Cardiac muscle cell (in vitro differentiated cells and primary cell): ENCODE measurements around the gene XRCC1. TPM values are rescaled to one million over a fixed set of nuclear protein-coding genes. Genes with fewer than 3 reads are reported as not detected.

Experiments used
- DNase-seq, 2 donors: peaks; one replicate each; pipeline versions ENCODE4 v3.0.0 to v3.0.0-alpha.2; 2010 to 2017; ENCODE audit warnings: low read depth in 1 of 2, low spot score in 1 of 2
- H3K27ac ChIP-seq: fragments of 200-600 bp; sonication (generic); 2 replicates; pipeline ENCODE4 v1.5.1; 2016
- H3K27me3 ChIP-seq: fragments of 200-600 bp; sonication (generic); 2 replicates; pipeline ENCODE4 v1.6.0; 2016; ENCODE audit warnings: control low read depth
- H3K36me3 ChIP-seq: fragments of 200-600 bp; sonication (generic); 2 replicates; pipeline ENCODE4 v1.5.1; 2016; ENCODE audit warnings: control low read depth
- H3K4me1 ChIP-seq: fragments of 200-600 bp; sonication (generic); 2 replicates; pipeline ENCODE4 v1.8.1; 2017; ENCODE audit warnings: low read depth, mild to moderate bottlenecking, mixed run types
- H3K4me3 ChIP-seq: fragments of 200-600 bp; sonication (generic); 2 replicates; pipeline ENCODE4 v1.5.1; 2016; ENCODE audit warnings: mild to moderate bottlenecking
- H3K9me3 ChIP-seq: fragments of 200-600 bp; sonication (generic); 2 replicates; pipeline ENCODE4 v1.5.1; 2017; ENCODE audit warnings: low read depth, mild to moderate bottlenecking, control low read depth
- polyA plus RNA-seq: library from polyadenylated mRNA; unstranded; fragments of >200 nt; fragmentation: Nextera tagmentation; extraction: Ambion mirVana; gene quantifications from 2 replicates; pipeline ENCODE4 v1.2.1, GENCODE V29; 2016
- total RNA-seq: library from RNA; depleted of rRNA; stranded (reverse); fragments of >200 nt; gene quantifications from 2 replicates; pipeline ENCODE4 v1.2.3, GENCODE V29; 2016
- TF ChIP-seq, protein P1 (sequence below): IDR thresholded peaks from 2 replicates; pipeline ENCODE4 v1.5.1; 2012; ENCODE audit warnings: low read depth, mild to moderate bottlenecking, low read length

Gene XRCC1
- total RNA-seq: 82.5 and 85.3 TPM in 2 replicates
- 52.0 and 52.7 TPM in 2 replicates for polyA plus RNA-seq

DNA sequence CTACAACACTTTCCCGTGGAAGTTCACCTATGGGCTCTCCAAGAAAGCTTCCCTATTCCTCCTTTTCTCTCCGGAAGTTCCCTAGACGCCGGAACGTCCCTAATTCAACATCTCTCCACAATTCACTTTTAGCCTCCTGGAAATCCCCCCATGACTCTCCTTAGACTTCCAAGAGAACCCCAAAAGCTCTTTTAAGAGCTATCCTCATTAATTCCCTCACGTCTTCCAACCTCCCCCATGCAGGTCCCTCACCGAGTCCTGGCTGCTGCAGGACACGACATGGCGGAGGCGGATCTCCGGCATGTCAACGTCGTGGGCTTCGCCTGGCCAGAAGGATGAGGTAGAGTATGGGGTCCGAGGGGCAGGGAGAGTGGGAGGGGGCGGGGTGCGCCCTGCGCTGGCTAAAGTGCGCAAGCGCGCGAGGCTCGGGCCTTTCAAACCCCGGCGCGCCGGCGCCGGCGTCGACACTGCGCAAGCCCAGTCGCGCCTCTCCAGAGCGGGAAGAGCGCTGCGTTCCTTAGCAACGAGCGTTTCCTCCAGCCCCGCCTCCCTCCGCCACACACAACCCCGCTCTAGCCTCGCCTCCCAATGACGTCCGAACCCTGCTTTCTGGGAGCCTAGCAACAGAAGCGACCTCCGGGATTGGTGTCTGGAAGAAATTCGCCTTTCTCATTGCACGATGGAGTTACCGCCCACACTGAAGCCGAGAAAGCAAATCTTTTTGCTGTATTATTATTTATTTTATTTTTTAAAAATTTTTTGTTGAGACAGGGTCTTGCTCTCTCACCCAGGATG lies at the start of gene XRCC1, which contains the start of gene PINLYP:
Gene XRCC1 (minus strand): TSS at position 372 of the 795 bp plus-strand sequence. CDS start 69 bp downstream, at position 303.
Gene PINLYP (plus strand): TSS at position 646 of the 795 bp plus-strand sequence. CDS start 1,391 bp downstream, outside the sequence.
- Histone ChIP-seq H3K27me3 (no peaks in the 10 kb centered on the region), H3K27ac (peak within 1 kb of the TSS; percentile 79), H3K9me3 (no peaks in the 10 kb centered on the region), H3K4me3 (peak within 1 kb of the TSS; percentile 63), H3K36me3 (peaks cover 4% of the 10 kb centered on the region), H3K4me1 (no peaks in the 10 kb centered on the region)
- TF ChIP-seq, protein P1, sequence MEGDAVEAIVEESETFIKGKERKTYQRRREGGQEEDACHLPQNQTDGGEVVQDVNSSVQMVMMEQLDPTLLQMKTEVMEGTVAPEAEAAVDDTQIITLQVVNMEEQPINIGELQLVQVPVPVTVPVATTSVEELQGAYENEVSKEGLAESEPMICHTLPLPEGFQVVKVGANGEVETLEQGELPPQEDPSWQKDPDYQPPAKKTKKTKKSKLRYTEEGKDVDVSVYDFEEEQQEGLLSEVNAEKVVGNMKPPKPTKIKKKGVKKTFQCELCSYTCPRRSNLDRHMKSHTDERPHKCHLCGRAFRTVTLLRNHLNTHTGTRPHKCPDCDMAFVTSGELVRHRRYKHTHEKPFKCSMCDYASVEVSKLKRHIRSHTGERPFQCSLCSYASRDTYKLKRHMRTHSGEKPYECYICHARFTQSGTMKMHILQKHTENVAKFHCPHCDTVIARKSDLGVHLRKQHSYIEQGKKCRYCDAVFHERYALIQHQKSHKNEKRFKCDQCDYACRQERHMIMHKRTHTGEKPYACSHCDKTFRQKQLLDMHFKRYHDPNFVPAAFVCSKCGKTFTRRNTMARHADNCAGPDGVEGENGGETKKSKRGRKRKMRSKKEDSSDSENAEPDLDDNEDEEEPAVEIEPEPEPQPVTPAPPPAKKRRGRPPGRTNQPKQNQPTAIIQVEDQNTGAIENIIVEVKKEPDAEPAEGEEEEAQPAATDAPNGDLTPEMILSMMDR: no peak
- DNase-seq: peak; percentile 99

DNA sequence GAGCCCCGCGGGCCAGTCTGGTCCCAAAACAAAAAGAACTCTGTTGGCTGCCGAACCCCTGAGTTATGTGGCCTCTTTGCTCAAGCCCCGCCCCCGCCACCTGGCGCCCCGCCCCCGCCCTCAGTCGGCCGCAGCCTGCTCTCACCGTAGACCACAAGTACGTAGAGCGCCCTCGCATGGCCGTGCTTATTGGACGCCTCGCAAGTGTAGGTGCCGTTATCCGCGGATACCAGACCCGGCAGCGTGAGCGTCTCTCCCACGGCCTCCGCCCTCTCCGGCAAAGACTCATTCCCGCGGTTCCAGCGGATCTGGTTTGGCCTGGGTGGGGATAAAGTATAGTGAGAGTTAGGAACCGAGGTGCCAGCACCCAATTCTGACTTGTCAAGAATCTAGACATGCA lies 49.6 kb upstream of the XRCC1 start:
- peak; percentile 57 to 62 for DNase-seq
- no peak overlapping the region for H3K27ac ChIP-seq
- H3K27me3 ChIP-seq: no peaks in the 10 kb centered on the region
- no peaks in the 10 kb centered on the region for H3K9me3 ChIP-seq
- peaks cover 3% of the 10 kb centered on the region for H3K36me3 ChIP-seq
- H3K4me1 ChIP-seq: peaks cover 4% of the 10 kb centered on the region
- TF ChIP-seq, protein P1: peak; percentile 25
- no peak overlapping the region for H3K4me3 ChIP-seq

- no peaks in the 10 kb centered on the region for H3K27me3 ChIP-seq
- H3K27ac ChIP-seq: no peak overlapping the region
- DNase-seq: no peak
- TF ChIP-seq, protein P1: no peak
- H3K4me3 ChIP-seq: no peak overlapping the region
- peaks cover 3% of the 10 kb centered on the region for H3K36me3 ChIP-seq
- H3K9me3 ChIP-seq: no peaks in the 10 kb centered on the region
- peaks cover 4% of the 10 kb centered on the region for H3K4me1 ChIP-seq
Measured at GRCh38 chr19:43623889-43624670, 48.8 kb upstream of the XRCC1 start.

DNA sequence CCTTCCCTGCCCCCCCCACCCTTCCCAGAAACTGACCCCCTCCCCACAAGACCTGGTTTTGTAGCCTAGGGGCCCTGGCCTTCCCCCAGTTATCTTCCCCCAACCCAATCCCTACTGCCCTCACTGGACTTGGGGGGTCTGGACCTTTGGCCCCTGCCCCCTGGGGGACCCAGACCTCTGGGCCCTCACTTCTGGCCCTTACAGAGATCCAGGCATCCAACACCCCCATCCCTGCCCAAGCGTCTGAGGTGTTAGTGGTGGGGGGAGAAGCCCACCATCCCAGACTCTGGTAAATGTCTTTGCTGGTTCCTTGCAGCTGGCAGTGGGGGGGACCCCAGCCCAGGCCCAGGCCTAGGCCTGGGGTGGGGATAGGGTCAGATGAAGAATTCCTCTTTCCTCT lies 47.6 kb upstream of the XRCC1 start:
- peaks cover 4% of the 10 kb centered on the region for H3K4me1 ChIP-seq
- H3K27ac ChIP-seq: no peak overlapping the region
- DNase-seq: no peak
- TF ChIP-seq, protein P1: no peak
- no peaks in the 10 kb centered on the region for H3K9me3 ChIP-seq
- H3K27me3 ChIP-seq: no peaks in the 10 kb centered on the region
- peaks cover 3% of the 10 kb centered on the region for H3K36me3 ChIP-seq
- H3K4me3 ChIP-seq: no peak overlapping the region

- H3K27ac ChIP-seq: no peak overlapping the region
- DNase-seq: no peak
- peaks cover 3% of the 10 kb centered on the region for H3K36me3 ChIP-seq
- peaks cover 4% of the 10 kb centered on the region for H3K4me1 ChIP-seq
- H3K4me3 ChIP-seq: no peak overlapping the region
- H3K27me3 ChIP-seq: no peaks in the 10 kb centered on the region
- no peaks in the 10 kb centered on the region for H3K9me3 ChIP-seq
- TF ChIP-seq, protein P1: no peak
Measured at GRCh38 chr19:43622070-43622469, 46.7 kb upstream of the XRCC1 start.
